GM18517 (cell line): Measurements from ENCODE around the gene TMED6.

Experiments used
- ATAC-seq: cut with Tn5 transposase; IDR thresholded peaks from one replicate; pipeline ENCODE4 v1.9.1; 2021; ENCODE audit warnings: mild to moderate bottlenecking, moderate library complexity; ENCODE audit not compliant: unreplicated experiment

Gene TMED6

DNA sequence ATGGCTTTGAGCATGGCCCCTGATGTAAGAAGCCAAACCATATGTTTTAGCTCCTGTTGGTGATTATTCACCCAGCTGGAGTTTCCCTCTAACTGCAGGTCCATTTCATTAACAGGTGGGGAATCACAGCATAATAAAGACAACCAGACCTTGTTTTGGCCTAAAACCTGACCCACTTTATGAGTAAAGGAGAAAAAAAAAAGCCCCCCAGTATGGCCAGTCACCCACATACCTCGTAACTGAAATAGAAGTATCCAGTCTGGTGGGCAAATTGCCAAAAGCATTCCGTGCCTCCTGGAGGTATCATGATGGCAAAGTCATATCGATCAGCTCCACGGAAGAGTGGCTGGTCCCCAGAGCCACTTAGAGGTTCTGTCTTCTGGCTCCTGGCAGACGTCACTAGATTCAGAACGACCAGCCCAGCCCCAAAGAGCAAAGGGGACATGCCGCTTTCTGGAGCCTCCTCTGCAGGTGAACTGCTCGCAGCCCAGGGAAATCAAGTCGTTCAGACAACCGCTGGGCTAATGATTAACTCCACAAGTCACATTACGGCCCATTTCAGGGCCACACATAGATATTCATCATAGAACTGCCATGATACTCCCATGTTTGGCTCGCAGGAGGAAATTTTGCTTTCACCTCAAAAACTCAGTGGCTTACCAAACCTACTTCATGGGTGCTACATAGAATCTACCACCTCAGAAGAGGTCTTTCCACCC is at the start of gene TMED6:
TMED6 (minus strand) TSS at position 478 of the 719 bp plus-strand sequence; CDS start at position 445, 33 bp downstream.
- ATAC-seq = no peak

DNA sequence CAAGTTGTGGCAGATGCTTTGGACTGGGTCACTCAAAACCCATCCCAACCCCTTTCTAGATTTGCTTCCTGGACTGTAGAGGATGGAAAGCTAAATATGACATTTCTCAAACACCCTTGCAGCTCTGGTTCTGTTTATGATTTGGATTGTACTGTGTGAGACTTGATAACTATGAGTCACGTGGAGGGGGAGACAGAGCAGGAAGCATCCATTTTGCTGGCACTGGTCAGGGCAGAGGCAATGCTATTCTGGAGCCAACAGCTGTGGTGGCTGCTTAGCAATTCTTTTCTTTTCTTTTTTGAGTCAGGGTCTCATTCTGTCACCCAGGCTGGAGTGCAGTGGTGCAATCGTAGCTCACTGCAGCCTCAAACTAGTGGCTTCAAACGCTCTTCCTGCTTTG is 47.8 kb upstream of the TMED6 start:
- no peak for ATAC-seq

DNA sequence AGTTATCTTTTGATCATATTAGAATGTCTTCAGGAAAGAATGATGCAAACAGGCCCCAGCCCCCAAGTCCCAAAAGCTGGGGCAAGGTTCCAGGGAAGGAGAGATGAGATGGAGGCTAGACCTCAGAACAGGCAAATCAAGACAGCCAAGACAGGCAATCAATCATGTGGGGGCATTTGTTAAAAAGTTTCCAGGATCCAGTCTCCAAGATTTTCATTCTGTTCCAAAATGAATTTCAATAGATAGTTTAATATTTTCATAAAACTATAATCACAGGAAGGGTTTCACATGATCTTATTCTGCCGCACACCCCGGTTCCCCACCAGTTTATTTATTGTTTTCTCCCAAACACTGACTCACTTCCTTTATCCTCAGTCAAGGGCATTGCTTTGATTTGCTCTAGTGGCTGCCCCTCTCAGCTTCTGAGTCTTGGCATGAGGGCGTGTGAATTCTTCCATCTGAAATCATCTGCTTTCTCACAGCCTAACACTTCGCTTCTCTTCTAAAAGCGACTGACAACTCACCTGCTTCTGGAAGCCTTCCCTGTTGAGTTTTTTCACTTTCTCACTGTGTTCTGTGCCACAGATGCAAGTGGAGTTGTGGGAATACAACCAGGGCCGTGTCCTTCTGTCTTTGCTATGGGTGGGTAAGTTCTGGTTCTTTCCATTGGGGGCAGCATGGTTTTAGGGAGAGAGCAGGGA is 46.4 kb upstream of the TMED6 start:
- no peak for ATAC-seq

DNA sequence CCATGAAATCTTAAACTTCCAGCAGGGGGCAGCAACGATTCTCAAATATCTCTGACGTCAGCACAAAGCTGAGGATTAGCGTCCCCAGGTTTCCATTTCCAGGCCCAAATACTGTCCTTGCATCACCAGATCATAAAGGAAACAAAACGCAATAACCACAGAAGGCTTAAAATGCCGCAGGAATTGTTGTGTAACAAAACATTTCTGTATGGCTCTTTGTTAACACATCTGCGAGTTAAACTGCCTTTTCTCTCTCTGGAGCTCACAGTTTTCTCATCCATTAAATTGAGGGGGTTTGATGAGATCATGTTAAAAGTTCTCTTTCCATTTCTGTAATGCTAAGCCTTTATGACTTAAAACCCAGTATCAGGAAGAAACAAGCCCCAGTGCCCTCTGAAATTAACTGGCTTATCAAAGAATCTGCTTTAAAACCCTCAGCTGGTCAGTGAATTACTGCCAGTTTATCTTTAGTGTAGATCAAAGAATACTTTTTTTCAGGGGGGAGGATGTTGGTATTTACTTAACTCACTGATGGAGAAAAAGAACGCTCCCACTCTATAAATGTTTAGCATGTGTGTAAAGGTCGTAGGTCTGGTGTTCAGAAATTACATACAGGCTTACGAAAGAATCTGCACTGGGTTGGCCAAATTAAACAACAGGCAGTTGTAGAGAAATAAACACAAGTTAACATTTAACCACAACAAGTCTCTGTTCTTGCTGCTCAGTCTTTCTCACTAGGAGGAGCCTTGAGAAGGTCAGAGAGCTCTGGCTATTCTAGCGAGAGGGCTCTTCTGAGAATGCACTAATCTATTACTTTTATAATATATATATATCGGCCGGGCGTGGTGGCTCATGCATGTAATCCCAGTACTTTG is 44.8 kb upstream of the TMED6 start:
- peak; percentile 50 for ATAC-seq

DNA sequence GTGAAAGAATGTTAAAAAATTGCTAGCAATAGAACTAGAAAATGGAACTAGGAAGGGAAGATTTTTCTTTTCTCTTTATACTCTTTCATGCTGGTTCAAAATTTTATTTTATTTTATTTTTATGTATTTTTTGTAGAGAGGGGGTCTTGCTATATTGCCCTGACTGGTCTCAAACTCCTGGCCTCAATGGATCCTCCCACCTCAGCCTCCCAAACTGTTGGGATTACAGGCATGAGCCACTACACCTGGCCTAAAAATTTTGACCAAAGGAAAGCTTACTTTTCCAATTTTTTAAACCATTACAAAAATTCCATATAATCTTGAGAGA is 44.2 kb upstream of the TMED6 start:
- ATAC-seq = no peak

DNA sequence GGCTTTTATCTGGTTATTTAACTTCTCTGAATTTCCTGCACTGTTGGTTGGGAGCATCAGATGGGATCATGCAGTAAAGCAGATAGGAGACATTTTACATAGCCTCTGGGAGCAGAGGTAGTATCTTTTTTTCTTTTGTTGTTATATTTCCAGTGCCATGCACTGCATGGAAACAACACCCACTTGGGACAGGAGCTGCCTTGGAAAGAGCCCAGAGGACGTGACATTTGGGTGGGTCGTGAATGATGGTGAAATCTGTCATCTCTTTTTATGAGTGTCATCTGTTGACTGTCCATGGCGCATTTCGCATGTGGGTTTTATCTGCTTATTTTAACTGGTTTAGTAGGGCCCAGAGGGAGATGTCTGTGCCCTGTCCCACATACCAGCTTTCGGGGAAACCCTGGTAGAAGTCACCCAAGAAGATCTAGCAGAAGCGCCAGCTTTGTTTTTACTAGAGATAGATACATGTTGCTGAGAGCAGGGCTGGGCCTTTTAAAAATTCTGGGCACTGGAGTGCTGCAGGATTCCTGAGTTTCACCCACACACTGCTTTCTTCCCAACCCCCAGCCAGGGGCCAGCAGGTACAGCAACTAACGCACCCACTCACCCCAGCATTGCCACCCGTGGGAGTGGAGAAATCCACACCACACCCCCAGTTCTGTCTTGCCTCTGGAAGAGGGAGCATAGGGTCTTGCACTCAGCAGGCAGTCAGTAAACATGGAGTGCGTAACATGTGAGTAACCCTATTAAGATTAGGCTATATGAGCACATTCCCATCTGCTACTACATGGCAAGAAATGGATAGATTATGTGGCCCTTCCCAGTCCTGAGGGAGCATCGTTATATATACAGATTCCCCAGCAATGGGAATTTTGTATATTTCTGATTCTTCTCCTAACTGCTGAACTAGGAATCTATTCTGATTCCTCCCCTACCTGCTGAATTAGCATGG is 42.6 kb upstream of the TMED6 start:
- ATAC-seq = no peak

DNA sequence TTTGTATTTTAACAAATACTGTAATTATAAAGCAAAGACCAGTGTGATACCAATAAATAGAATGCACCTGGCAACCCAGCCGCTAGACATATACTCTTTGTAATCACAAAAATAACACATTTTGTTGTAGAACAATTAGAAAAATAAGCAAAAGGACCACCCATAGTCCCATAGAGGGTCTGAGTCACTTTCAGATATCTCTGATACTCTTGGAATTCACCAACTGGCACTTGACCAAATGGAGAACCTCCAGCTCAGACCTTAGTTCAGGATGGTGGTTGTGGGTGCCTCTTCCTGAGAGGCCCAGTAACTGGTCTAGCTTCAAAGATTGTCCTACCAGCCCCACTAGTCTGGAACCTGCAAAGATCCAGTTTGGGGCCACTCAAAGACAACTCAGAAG is 35.0 kb upstream of the TMED6 start:
- ATAC-seq = no peak

DNA sequence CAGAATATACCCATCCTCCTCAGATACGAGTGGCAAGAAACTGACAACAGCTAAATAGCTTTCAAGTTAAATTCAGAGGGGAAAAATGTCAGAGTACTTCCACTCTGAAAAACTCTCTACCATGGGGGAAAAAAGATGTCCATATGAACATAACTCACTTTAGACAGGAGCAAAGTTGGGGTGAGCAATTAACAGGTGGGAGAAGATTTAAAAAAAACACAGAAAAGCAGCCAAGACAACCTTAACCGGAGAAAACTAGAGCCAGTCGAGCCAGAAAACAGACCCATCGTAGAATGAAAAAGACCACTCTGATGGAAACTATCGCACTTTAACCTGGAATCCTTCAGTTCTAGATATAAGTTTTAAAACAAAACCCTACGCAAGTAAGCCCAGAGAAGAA is 33.4 kb upstream of the TMED6 start:
- ATAC-seq = no peak

DNA sequence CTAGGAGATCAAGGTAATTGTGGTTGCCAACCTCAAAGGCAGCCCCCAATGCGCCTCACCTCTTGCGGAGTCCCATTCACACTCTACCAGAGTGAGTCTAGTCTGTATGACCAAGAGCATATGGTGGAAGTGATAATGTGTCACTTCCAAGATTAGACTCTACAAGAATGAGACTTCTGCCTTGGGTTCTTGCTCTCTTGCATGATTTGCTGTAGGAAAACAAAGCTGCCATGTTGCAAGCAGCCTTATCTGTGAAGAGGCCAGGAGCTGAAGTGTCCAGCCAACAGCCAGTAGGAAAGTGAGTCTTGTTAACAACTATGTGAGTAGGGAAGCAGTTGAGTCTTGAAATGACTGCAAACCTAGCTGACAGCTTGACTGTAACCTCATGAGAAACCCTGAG is 30.8 kb upstream of the TMED6 start:
- ATAC-seq = no peak

DNA sequence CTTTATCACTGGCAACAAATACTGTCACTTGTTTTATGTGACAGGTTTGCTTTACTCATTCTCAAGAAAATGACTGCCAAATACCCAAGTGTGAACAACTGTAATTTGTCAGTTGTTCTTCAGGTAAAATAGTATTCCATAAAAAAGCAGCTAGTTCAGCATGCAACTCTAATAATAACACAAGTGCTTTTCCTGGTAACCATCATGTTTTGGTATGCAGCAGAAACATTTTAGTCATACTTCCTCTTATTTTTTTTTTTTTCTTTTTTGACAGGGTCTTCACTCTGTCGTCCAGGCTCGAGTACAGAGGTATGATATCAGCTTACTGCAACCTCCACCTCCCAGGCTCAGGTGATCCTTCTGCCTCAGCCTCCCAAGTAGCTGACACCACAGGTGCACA is 29.6 kb upstream of the TMED6 start:
- no peak for ATAC-seq

DNA sequence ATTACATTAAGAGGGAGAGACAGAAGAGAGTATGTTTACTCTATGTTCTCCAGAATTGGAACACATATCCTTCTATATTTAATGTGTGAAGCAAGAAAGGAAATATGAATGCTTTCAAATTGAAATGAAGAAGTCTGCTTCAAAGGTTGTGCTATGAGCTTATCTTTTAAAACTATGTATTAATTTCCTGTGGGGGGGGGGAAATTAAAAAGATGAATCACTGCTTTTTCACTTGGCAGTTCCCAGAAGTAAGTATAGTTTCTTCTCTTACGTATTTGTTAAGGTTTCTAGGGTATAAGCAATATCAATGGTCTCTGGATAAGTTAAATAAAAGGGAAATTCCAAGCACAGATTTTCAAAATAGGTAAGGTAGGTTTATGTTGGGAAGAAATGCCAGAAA is 27.2 kb upstream of the TMED6 start:
- ATAC-seq = no peak

DNA sequence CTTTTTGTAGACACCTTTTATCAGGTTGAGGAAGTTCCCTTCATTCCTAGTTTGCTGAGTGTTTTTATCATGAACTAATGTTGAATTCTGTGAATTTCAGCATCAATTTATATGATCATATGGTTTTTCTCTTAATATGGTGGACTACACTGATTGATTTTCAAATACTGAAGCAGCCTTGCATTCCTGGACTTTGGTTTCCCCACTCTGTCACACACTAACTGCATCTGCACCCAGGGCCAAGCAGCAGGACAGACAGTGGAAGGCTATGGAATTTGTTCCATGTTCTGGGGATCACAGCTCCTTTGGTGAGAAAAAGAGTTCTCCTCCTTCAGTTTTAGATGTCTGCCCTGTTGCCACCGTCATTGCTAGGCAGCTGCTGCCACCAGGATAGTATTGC is 26.4 kb upstream of the TMED6 start:
- no peak for ATAC-seq

DNA sequence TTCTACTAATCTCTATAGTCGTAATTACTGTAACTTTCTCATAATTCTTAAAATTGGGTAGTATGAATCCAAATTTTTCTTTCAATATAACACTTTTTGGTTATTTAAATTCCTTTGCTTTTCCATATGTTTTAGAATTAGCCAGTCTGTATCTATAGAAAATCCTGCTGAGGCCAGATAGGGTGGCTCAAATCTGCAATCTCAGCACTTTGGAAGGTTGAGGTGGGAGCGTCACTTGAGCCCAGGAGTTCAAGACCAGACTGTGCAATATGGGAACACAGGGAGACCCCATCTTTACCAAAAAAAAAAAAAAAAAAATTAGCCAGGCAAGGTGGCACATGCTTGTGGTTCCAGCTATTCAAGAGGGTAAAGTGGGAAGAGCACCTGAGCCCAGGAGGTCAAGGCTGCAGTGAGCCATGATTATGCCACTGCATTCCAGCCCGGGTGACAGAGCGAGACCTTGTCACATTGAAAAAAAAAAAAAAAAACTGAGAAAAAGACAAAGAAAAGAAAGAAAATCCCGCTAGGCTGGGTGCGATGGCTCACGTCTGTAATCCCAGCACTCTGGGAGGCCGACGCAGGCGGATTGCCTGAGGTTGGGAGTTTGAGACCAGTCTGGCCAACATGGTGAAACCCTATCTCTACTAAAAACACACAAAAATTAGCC is 24.9 kb upstream of the TMED6 start:
- ATAC-seq = no peak

DNA sequence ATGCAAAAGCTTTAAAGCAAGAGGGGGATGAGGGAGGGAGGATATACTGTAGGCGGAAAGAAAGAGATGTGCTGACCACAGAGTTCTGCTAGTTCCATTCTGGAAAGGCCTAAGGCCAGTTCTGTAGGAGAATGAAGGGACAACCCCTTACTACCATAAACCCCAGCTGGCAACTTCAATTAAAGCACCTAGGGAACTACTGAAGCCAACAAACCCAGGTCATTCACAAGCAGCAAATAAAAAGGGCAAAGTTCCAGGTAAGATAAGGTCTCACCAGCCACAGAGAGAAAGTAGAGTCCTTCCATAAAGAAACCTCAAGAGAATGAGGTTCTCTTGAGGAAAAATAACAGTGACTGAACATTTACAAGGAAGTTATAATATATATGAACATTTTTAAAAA is 21.4 kb upstream of the TMED6 start:
- no peak for ATAC-seq

DNA sequence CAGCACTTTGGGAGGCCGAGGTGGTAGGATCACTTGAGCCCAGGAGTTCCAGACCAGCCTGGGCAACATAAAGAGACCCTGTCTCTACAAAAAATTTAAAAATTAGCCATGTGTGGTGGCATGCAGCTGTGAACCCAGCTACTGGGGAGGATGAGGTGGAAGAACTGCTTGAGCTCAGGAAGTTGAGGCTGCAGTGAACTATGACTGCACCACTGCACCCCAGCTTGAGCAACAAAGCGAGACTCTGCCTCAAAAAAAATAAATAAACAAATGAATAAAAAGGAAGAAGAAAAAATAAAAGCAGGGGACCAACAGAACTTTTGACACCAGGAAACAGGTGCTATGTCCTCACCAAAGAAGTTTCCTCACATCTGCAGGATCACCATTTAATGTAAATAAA is 20.0 kb upstream of the TMED6 start:
- no peak for ATAC-seq

DNA sequence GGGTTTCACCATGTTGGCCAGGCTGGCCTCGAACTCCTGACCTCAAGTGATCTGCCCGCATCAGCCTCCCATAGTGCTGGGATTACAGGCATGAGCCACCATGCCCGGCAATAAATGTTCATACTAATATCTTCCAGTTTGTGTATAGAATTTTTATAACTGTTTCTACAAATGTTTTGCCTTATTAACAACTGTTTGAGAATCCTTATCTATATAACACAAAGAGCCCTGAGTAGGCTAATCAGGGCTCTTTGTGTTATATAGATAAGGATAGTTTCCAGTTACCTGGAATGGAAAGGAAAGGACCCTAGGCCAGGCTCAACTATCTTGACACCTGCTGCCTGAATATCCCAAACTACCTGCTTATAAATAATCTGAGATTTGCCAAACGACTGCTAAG is 17.3 kb upstream of the TMED6 start:
- ATAC-seq = no peak

DNA sequence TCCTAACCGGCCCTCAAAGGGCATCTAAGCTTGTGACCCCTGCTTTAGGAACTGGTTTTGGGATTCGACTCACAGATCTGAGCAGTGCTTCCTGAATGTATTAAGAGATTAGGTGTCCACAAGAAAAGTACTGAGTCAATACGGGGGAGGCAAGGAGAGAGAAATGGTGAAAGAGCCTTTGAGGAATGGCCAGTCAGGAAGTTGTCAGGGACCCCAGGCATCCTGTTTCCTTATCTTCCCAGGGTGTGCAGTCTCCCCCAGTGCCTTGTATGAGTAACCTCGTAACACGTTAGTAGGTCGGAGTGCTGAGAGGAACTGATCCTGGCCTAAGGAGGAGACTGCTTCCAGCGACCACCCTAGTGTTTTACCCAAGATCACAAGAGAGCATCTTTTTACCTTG is 16.4 kb upstream of the TMED6 start:
- ATAC-seq = no peak

DNA sequence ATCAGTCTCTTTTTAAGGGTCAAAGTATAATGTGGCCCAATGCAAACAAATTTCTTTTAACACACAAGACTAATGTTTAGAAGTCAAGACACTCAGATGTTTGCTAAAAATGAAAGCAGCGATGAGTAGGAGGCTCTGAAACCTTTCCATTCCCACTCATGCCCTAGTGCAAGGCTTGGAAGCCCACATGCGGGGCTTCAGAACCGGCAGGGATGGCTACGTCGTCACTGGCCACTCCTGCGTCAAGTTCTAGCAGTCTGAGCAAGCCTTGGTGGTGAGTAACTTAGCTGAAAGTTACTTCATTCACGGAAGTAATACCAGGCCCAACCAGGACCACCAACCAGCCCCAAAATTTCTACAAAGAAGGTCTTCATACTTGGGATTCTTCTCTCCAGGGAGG is 14.8 kb upstream of the TMED6 start:
- no peak for ATAC-seq

DNA sequence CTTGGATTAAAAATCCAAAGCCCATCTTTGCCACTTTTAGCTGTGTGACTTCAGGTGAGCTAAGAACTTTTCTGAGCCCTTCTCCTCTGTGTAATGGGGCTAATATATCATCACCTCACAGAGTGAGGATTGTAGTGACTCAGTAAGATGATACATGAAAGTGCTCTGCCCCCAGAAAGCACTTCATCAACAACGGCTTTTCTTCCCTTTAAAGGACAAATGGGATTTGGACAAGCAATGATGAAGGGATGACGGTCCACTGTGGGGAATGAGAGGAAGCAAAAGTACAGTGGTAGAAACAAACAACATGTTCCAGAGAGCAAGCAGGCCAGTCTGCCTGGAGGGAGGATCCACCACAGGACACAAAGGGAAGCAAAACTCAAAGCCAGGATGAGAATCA is 14.3 kb upstream of the TMED6 start:
- ATAC-seq = no peak

DNA sequence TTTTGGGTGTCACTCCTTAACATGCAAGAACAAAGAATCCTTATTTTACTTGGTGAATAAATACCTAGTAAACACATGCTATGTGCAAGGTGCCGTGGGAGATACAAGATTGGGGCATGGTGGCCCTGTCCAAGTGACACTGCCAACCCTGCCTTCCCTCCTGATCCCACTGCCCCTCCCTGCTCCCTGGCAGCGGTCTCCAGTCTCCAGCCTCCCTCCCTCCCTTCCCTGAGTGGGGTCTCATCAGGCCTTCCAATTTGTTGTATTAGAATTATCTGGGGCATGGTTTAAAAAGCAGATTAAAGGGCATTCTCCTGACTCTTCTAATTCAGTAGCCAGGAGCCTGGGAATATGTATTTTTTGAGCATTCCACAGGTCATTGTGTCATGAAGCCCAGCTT is 12.5 kb upstream of the TMED6 start:
- ATAC-seq = no peak
